Measurements from ENCODE around the gene ETV7.

Gene ETV7

GRCh38 chr6:36383606-36384005, 3.9 kb downstream of the ETV7 start:
- DNase-seq (ENCODE audit: low read depth) = no peak

DNA sequence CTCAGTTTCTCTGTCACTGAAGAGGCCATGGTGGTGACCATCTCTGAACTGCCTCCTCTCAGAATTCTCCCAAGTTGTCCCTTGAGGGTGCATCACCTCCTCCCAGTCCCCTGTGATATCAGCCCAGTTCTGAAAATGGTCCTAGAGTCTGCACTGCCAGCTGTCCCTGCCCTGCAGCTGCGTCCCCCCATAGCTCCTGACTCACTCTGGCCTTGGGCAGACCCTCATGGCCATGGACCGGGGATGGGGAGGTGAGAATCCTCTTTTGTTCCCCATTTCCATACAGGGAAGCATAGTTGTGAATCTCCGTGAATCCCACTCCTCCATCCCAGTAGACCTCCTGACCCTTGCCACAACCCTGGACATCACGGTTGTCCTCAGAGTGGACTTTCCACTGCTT, 4.5 kb downstream of the ETV7 start:
- no peak for DNase-seq (ENCODE audit: low read depth)

DNA sequence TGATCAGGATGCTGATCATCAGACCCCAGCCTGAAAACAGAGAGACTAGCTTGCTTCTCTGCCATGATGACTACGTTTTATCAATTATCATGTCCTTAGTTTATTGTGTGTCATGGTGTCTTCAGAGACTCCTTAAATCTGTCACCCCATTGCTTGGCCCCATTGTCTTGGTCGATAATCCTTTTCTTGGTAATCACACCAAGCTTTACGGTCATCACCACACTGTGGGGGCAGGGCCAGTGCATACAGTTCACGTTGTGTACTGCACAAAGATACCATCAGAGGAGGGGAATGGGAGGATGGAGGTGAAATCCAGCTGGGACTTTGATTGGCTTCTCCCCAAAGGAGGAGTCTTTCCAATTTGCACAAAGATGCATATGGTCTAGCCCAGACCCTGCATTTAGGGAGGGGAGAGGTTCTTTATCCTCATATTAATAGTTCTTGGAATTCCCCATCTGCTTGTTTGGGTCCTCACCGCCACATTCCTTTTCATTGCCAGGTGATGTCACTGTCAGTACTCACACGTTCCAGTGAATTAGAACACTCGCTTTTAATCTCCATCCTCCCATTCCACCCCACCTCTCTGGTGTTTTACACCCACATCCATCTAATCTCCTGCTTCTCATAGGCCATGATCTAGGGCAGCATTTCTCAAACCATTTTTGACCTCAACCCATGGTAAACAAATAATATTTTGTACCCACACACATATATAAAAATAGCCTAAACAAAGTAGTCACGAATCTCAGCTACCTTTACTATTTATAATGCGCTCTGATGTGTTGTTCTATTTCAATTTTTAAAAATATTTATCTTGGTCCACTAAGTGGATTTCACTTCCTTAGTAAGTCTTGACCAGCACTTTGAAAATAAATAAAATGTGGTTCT, 5.7 kb downstream of the ETV7 start:
- no peak for DNase-seq (ENCODE audit: low read depth)

GRCh38 chr6:36380166-36380565, 7.3 kb downstream of the ETV7 start:
- no peak for DNase-seq (ENCODE audit: low read depth)

- no peak for DNase-seq (ENCODE audit: low read depth)
These were observed 8.5 kb downstream of the ETV7 start for GRCh38 chr6:36378936-36379335.

DNA sequence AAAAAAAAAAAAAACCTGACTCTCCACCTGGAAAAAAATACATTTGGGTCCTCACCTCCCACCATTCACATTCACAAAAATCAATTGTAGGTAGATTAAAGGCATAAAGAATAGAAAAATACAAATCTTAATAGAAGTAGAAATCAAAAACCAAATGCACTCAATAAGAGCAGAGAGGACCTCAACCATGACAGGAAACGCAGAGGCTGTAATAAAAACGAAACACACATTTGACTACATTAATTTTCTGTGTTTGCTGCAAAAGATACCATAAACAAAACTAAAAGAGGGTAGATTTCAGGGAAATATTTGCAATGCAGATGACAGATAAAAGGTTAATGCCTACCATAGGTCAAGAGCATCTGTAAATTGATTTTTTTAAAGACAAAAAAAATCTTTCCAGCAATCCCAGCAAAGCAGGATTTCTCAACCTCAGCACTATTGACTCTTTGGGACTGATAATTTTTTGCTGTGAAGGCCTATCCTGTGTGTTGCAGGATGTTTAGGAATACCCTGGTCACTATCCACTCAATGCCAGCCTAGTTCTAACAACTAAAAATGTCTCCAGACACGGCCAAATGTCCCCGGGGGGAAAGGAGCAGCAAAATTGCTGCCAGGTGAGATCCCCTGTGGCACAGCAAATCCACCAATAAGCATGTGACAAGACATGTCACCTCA, 9.1 kb downstream of the ETV7 start:
- no peak for DNase-seq (ENCODE audit: low read depth)

DNA sequence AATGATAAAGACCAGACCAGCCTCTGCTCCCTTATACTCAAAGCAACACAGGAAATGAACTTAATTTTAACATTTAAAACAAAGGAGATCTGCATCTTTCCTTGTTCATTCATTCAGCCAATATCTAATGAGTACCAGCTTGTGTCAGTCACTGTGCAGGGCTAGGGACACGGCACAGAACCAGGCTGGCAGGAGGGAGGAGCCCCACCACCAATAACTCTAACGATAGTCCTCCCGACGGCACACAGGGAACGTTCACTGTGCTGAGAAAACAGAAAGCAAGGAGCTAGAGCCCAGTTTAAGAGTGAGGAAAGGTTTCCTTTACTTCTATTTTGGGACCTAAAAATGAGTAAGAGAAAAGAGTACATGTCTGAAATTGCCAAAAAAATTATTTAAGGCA, 9.9 kb downstream of the ETV7 start:
- DNase-seq (ENCODE audit: low read depth) = no peak

DNA sequence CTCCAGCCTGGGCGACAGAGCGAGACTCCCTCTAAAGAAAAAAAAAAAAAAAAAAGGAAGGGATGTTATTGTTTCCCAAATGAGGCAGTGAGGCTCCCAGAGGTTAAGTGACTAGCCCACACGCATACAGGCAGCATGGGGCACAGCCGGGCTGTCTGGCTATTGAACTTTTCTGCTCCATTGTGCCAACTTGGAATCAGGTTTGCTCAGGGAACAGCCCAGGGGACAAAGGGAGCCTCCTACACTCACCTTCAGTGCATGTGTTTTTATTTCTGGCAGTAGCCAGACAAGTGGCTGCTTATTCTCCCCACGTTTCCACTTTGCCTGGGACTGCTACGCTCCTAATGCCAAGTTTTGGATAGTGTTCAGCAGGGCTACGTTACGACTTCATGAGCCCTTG, 10.7 kb downstream of the ETV7 start:
- DNase-seq (ENCODE audit: low read depth) = no peak

- DNase-seq (ENCODE audit: low read depth) = no peak
These were observed 11.3 kb downstream of the ETV7 start for GRCh38 chr6:36376183-36376582.

- DNase-seq (ENCODE audit: low read depth) = no peak
These were observed 11.8 kb downstream of the ETV7 start for GRCh38 chr6:36375644-36376155.

DNA sequence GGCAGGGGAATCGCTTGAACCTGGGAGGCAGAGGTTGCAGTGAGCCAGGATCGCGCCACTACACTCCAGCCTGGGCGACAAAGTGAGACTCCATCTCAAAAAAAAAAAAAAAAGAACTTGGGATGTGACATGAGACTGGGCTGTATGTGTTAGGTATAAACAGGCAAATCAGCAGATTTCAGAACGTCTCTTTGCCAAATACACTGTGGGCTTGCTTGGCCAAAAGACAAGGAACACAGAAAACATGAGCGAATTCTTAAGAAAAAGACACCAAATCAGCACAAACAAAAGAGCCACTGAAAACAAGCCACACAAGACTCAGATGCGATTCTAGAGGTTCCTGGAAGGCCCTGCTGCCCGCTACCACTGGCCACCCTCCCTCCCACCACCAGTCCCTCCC, 12.5 kb downstream of the ETV7 start:
- no peak for DNase-seq (ENCODE audit: low read depth)

GRCh38 chr6:36374194-36374593, 13.3 kb downstream of the ETV7 start:
- DNase-seq (ENCODE audit: low read depth) = no peak

GRCh38 chr6:36373368-36374019, 14.0 kb downstream of the ETV7 start:
- no peak for DNase-seq (ENCODE audit: low read depth)

- DNase-seq (ENCODE audit: low read depth) = no peak
These were observed 15.4 kb downstream of the ETV7 start for GRCh38 chr6:36372088-36372487.

GRCh38 chr6:36371211-36371610, 16.3 kb downstream of the ETV7 start:
- DNase-seq (ENCODE audit: low read depth) = no peak

DNA sequence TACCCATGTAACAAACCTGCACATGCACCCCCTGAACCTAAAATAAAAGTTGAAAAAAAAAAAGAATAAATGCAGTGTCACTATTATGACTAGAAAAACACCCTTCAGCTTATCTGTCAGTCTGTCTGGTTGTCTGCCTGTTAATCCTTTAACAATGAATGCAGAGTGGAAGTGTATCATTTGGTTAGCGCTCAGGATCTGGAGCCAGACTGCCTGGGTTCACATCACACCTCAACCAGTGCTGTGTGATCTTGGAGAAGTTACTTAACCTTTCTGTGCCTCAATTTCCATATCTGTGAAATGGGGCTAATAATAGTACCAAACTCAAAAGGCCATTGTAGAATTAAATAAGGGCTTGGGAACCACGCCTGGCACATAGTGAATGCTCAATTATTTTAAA, 16.8 kb downstream of the ETV7 start:
- no peak for DNase-seq (ENCODE audit: low read depth)

DNA sequence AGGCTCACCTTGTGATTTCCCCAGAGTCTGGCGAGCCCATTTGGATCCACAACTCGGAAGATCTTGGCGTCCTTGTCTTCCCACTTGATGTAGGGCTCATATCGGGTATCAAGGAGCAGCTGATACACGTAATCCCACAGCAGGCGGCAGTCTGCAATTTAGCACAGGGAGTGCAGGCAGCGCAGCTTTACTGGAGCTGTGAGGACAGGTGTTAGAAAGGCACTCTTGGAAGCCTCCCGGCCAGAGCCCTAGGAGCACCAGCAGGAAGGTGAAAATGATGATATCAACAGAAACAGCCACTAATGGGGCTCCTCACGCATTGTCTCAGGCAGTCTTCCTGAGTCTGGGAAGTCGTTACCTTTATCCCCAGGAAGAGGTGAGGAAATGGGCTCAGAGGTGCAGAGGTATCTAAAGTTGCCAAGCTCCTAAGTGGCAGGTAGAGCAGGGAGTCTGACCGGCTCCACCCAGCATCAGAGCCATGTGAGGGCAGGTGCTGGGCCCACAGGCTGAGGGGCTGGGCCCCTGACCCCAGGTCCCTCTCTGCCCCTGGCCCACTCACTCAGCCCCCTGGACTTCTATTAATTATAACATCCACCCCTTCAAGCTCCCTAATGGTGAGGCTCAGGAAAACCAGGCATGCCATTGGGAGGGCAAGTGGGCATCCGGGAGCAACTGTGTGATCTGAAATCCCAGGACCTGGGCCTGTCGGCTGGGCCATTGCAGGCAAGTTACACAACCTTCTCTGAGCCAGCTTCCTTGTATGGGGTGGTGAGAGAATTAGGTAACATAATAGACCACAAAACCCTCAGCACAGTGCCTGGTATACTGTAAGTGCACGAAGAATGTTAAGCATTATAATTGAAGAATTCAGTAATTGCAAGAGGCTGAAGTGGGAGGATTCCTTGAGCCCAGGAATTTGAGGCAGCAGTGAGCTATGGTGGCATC, 18.3 kb downstream of the ETV7 start:
- DNase-seq (ENCODE audit: low read depth) = peak; percentile 93

DNA sequence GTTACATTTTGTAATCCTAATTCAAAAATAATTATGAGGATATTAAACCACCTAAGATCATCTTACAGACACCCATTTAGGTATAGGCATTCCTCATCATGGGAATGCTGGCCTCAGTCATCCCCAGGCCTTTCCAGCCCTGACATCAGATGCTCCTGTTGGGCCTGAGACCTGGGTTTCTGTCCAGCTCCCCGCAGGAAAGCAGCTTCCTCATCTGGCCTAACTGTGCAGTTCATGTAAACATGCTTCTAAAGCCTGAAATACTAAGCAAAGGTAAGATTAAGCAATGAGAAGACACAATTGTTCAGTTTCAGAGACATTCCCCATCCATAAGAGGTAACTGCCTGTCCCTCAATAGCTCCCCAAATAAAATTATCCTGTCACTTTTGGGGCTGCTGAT, 19.0 kb downstream of the ETV7 start:
- no peak for DNase-seq (ENCODE audit: low read depth)

GRCh38 chr6:36367743-36368142, 19.7 kb downstream of the ETV7 start:
- DNase-seq (ENCODE audit: low read depth) = no peak

GRCh38 chr6:36364669-36365479, 22.6 kb downstream of the ETV7 start:
- DNase-seq (ENCODE audit: low read depth) = no peak
